ENCODE measurements around the gene PPARD.

The PPARD gene

GRCh38 chr6:35475573-35475972 lies 133.2 kb downstream of the PPARD start:
- CTCF ChIA-PET, result no interaction called here
- POLR2A ChIA-PET, result no interaction called here
- TF ChIP-seq CTBP1 (IDR thresholded peaks at IDR 0.05; ENCODE audit: borderline replicate concordance), result no peak

DNA sequence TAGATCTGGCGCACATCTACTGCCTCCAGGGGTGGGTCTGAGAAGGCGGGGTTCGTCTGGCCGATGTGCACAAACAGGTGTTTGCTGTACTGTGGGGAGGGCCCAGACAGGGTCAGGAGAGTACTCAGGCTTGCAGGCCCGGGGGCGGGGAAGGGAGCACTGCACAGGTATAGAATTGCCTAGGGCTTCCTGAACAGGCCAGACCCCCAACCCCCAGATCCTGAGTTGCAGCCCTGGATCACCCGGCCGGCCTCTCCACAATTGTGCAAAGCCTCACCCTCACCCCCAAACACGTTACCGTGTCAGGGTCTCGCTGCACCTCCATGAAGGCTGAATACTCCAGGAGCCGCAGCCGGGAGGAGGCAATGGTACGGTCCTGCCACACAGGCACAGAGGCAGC lies 133.6 kb downstream of the PPARD start:
- ChIA-PET POLR2A (no interaction called here), CTCF (no interaction called here)
- TF ChIP-seq LEF1 (IDR thresholded peaks at IDR 0.05; ENCODE audit: borderline replicate concordance) (no peak), SUZ12 (IDR thresholded peaks at IDR 0.05) (no peak), NFRKB (IDR thresholded peaks at IDR 0.05) (no peak)
- no peak for DNase-seq (ENCODE audit: extremely low spot score)

More at GRCh38 chr6:35475573-35475972, 133.2 kb downstream of the PPARD start:
- no peak for DNase-seq (ENCODE audit: extremely low spot score)

DNA sequence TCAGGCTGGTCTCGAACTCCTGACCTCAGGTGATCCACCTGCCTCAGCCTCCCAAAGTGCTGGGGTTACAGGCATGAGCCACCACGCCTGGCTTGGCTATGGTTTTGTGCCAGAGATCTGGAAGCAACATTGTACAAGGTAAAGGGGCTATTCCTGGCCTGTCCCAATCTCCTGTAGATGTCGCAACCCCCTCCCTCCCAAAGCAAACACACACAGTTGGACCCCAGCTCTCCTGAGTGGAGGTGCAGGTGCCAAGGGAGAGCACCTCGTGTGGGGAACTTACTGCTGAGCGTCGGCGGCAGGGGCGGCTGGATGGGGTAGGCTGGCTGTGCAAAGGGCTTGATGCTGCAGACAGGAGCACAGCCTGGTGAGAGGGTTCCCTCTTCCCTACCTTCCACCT lies 134.7 kb downstream of the PPARD start:
- CTCF ChIA-PET, result no interaction called here
- TF ChIP-seq, protein P1, sequence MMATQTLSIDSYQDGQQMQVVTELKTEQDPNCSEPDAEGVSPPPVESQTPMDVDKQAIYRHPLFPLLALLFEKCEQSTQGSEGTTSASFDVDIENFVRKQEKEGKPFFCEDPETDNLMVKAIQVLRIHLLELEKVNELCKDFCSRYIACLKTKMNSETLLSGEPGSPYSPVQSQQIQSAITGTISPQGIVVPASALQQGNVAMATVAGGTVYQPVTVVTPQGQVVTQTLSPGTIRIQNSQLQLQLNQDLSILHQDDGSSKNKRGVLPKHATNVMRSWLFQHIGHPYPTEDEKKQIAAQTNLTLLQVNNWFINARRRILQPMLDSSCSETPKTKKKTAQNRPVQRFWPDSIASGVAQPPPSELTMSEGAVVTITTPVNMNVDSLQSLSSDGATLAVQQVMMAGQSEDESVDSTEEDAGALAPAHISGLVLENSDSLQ (IDR thresholded peaks at IDR 0.05), result no peak
- TF ChIP-seq FOXA1 (IDR thresholded peaks at IDR 0.05) (no peak), ZNF384 (IDR thresholded peaks at IDR 0.05) (no peak), TARDBP (IDR thresholded peaks at IDR 0.05) (no peak), HDGF (IDR thresholded peaks at IDR 0.05; ENCODE audit: borderline replicate concordance) (no peak), L3MBTL2 (conservative IDR thresholded peaks at IDR 0.05) (no peak), SP1 (IDR thresholded peaks at IDR 0.05) (no peak), NFRKB (IDR thresholded peaks at IDR 0.05) (no peak), SUZ12 (IDR thresholded peaks at IDR 0.05) (no peak), FOXM1 (IDR thresholded peaks at IDR 0.05; ENCODE audit: borderline replicate concordance) (no peak)
- POLR2A ChIA-PET, result interaction anchor here (2.1 kb wide), 1 partner anchor 15 kb away, joined by 4 read pairs; no protein-coding TSS in a partner anchor
- DNase-seq (ENCODE audit: extremely low spot score), result no peak
